Tibial nerve (tissue), 4 donors: ENCODE measurements around the gene CPSF7. TPM values are rescaled to one million over a fixed set of nuclear protein-coding genes. Genes with fewer than 3 reads are reported as not detected.

ENCODE experiments used
- DNase-seq, 2 donors: peaks; one replicate each; pipeline ENCODE4 v3.0.0-alpha.2; 2019; ENCODE audit warnings: low spot score in 2 of 2
- H3K27ac ChIP-seq, 4 donors: fragments of 200-600 bp; sonication (generic) in 3 of 4; one replicate each; pipeline ENCODE4 v1.5.1; 2017 to 2019; ENCODE audit warnings: mild to moderate bottlenecking in 1 of 4
- H3K27me3 ChIP-seq, 2 donors: fragments of 200-600 bp; sonication (generic) in 1 of 2; one replicate each; pipeline versions ENCODE4 v1.5.1 to v1.6.0; 2017 to 2019
- H3K36me3 ChIP-seq, 3 donors: fragments of 200-600 bp; sonication (generic); one replicate each; pipeline ENCODE4 v1.5.1; 2018 to 2019
- H3K4me1 ChIP-seq, 4 donors: fragments of 200-600 bp; sonication (generic) in 3 of 4; one replicate each; pipeline ENCODE4 v1.5.1; 2017 to 2019
- H3K4me3 ChIP-seq, 4 donors: fragments of 200-600 bp; sonication (generic) in 3 of 4; one replicate each; pipeline ENCODE4 v1.5.1; 2017 to 2019; ENCODE audit warnings: mild to moderate bottlenecking in 1 of 4, moderate library complexity in 1 of 4
- H3K9me3 ChIP-seq, 4 donors: fragments of 200-600 bp; sonication (generic) in 3 of 4; one replicate each; pipeline ENCODE4 v1.5.1; 2017 to 2019
- CTCF ChIP-seq, 5 experiments: fragments of 200-600 bp in 3 of 5; fragments of 450-650 bp in 2 of 5; sonication (generic) in 3 of 5; IDR thresholded peaks; one replicate each; pipeline ENCODE4 v1.5.1; 2016 to 2019; ENCODE audit warnings: antibody characterized with exemption in 5 of 5, mild to moderate bottlenecking in 3 of 5, moderate library complexity in 2 of 5
- EP300 ChIP-seq, 2 donors: sonication (generic); formaldehyde crosslinking; IDR thresholded peaks; one replicate each; pipeline ENCODE4 v1.6.1; 2017; ENCODE audit warnings: antibody characterized with exemption in 2 of 2, mild to moderate bottlenecking in 1 of 2
- POLR2A ChIP-seq, 2 donors: fragments of 450-650 bp; IDR thresholded peaks; one replicate each; pipeline ENCODE4 v1.6.1; 2017; ENCODE audit warnings: antibody characterized with exemption in 2 of 2, mild to moderate bottlenecking in 2 of 2, moderate library complexity in 2 of 2
- WGBS, 2 donors: methylation state at CpG; one replicate each; pipeline ENCODE4 v1.1.5; 2018; 5-methylcytosine and 5-hydroxymethylcytosine counted together
- total RNA-seq, 4 donors: library from RNA; depleted of rRNA; stranded (reverse); fragments of >200 nt; gene quantifications; one replicate each; pipeline ENCODE4 v1.1.0, GENCODE V29; 2016

CPSF7 gene
- total RNA-seq, 4 donors from 2014 or later, result 38.1 to 48.6 (median 44.7) TPM

GRCh38 chr11:61475433-61475832 is 45.7 kb upstream of the CPSF7 start:
- Histone ChIP-seq H3K4me3 (no peak overlapping the region), H3K9me3 (peaks cover 0 to 7% (median 0%) of the 10 kb centered on the region in 4 donors), H3K36me3 (peaks cover 0 to 25% (median 0%) of the 10 kb centered on the region in 3 donors), H3K27me3 (no peaks in the 10 kb centered on the region), H3K27ac (peak overlapping the region in 3 of 4 donors; percentile 52 to 85 (median 73)), H3K4me1 (peaks cover 0 to 53% (median 10%) of the 10 kb centered on the region in 4 donors)
- 57 to 77% methylated on average over 1 of the region's 1 CpG for WGBS, 2 donors
- no peak for TF ChIP-seq EP300 (IDR thresholded peaks at IDR 0.05)
- TF ChIP-seq POLR2A (IDR thresholded peaks at IDR 0.05), result no peak
- TF ChIP-seq CTCF (IDR thresholded peaks at IDR 0.05), result no peak
- no peak for DNase-seq

GRCh38 chr11:61474013-61474643 is 44.4 kb upstream of the CPSF7 start:
- 50 to 64% methylated on average over 6 of the region's 6 CpGs for WGBS, 2 donors
- TF ChIP-seq EP300 (IDR thresholded peaks at IDR 0.05), result peak in 1 of 2 donors; percentile 70
- no peak for TF ChIP-seq POLR2A (IDR thresholded peaks at IDR 0.05)
- Histone ChIP-seq H3K4me3 (no peak overlapping the region), H3K27me3 (no peaks in the 10 kb centered on the region), H3K9me3 (peaks cover 0 to 7% (median 0%) of the 10 kb centered on the region in 4 donors), H3K27ac (peak overlapping the region in 3 of 4 donors; percentile 52 to 85 (median 73)), H3K36me3 (peaks cover 0 to 36% (median 0%) of the 10 kb centered on the region in 3 donors), H3K4me1 (peaks cover 0 to 51% (median 10%) of the 10 kb centered on the region in 4 donors)
- DNase-seq, result peak in 1 of 2 donors; percentile 43

- WGBS, 2 donors, result 78 to 82% methylated on average over 3 of the region's 3 CpGs
- TF ChIP-seq CTCF (IDR thresholded peaks at IDR 0.05) (no peak), EP300 (IDR thresholded peaks at IDR 0.05) (no peak), POLR2A (IDR thresholded peaks at IDR 0.05) (no peak)
Measured at GRCh38 chr11:61473370-61474012, 43.7 kb upstream of the CPSF7 start.

GRCh38 chr11:61472868-61473267 is 43.1 kb upstream of the CPSF7 start:
- Histone ChIP-seq H3K4me3 (no peak overlapping the region), H3K27ac (peak overlapping the region; percentile 9 to 85 (median 62)), H3K36me3 (peaks cover 0 to 47% (median 0%) of the 10 kb centered on the region in 3 donors), H3K9me3 (peaks cover 0 to 7% (median 0%) of the 10 kb centered on the region in 4 donors), H3K27me3 (no peaks in the 10 kb centered on the region), H3K4me1 (peaks cover 0 to 48% (median 9%) of the 10 kb centered on the region in 4 donors)
- TF ChIP-seq CTCF (IDR thresholded peaks at IDR 0.05), result no peak
- peak; percentile 42 to 67 for DNase-seq
- 45 to 64% methylated on average over 5 of the region's 5 CpGs for WGBS, 2 donors

More at GRCh38 chr11:61473370-61474012, 43.7 kb upstream of the CPSF7 start:
- peaks cover 0 to 7% (median 0%) of the 10 kb centered on the region in 4 donors for H3K9me3 ChIP-seq
- peak overlapping the region in 2 of 4 donors; percentile 73 to 85 for H3K27ac ChIP-seq
- DNase-seq, result no peak
- peaks cover 0 to 43% (median 0%) of the 10 kb centered on the region in 3 donors for H3K36me3 ChIP-seq
- no peaks in the 10 kb centered on the region for H3K27me3 ChIP-seq
- no peak overlapping the region for H3K4me3 ChIP-seq
- peaks cover 0 to 51% (median 10%) of the 10 kb centered on the region in 4 donors for H3K4me1 ChIP-seq

GRCh38 chr11:61472282-61472681 is 42.5 kb upstream of the CPSF7 start:
- peak overlapping the region; percentile 51 to 85 (median 62) for H3K27ac ChIP-seq
- 47 to 62% methylated on average over 5 of the region's 5 CpGs for WGBS, 2 donors
- H3K36me3 ChIP-seq, result peaks cover 0 to 47% (median 0%) of the 10 kb centered on the region in 3 donors
- H3K4me3 ChIP-seq, result no peak overlapping the region
- TF ChIP-seq CTCF (IDR thresholded peaks at IDR 0.05) (no peak), EP300 (IDR thresholded peaks at IDR 0.05) (peak in 1 of 2 donors; percentile 47), POLR2A (IDR thresholded peaks at IDR 0.05) (no peak)
- H3K27me3 ChIP-seq, result no peaks in the 10 kb centered on the region
- DNase-seq, result peak; percentile 67 to 71
- peaks cover 0 to 7% (median 0%) of the 10 kb centered on the region in 4 donors for H3K9me3 ChIP-seq
- peaks cover 0 to 42% (median 3%) of the 10 kb centered on the region in 4 donors for H3K4me1 ChIP-seq
